Upper lobe of right lung (tissue), 1 donor: ENCODE measurements around the gene FTL. TPM values are rescaled to one million over a fixed set of nuclear protein-coding genes. Genes with fewer than 3 reads are reported as not detected.

Source experiments
- ATAC-seq: fragments of 200-7000 bp; cut with Tn5 transposase; one replicate; pipeline ENCODE4 v1.9.1; 2020; ENCODE audit warnings: mild to moderate bottlenecking, moderate library complexity
- DNase-seq: peaks from one replicate; pipeline ENCODE4 v3.0.0-alpha.2; 2020
- H3K27ac ChIP-seq: fragments of 200-600 bp; one replicate; pipeline ENCODE4 v1.8.0; 2022
- H3K27me3 ChIP-seq: fragments of 200-600 bp; one replicate; pipeline ENCODE4 v1.8.0; 2022; ENCODE audit warnings: mild to moderate bottlenecking
- H3K36me3 ChIP-seq: fragments of 200-600 bp; one replicate; pipeline ENCODE4 v1.8.0; 2022
- H3K4me1 ChIP-seq: fragments of 200-600 bp; one replicate; pipeline ENCODE4 v1.8.0; 2022
- H3K4me3 ChIP-seq: fragments of 200-600 bp; one replicate; pipeline ENCODE4 v1.8.0; 2022; ENCODE audit warnings: mild to moderate bottlenecking
- H3K9me3 ChIP-seq: fragments of 200-600 bp; one replicate; pipeline ENCODE4 v1.8.0; 2022
- CTCF ChIP-seq: fragments of 200-600 bp; IDR thresholded peaks from one replicate; pipeline ENCODE4 v1.8.0; 2022; ENCODE audit warnings: antibody characterized with exemption
- intact Hi-C: fragments of 100-400 bp; cut with DNase I; formaldehyde crosslinking; loops from one replicate; pipeline ENCODE4 v1.11.0; 2022
- total RNA-seq: library from RNA; stranded (reverse); fragmentation: NEBNext Ultra II Directional; extraction: Animal tissue kit (Norgen Biotek cat#: 25700); gene quantifications from one replicate; pipeline ENCODE4 v1.2.1, GENCODE V29; 2021
- donor health status: DM: no; HTN: yes; CAD: no; lungs with severe emphysema.

Gene FTL
- total RNA-seq, 1 donor from 2014 or later: 7,346 TPM

- Histone ChIP-seq H3K4me1 (peaks cover 20% of the 10 kb centered on the region), H3K9me3 (no peaks in the 10 kb centered on the region), H3K27me3 (no peaks in the 10 kb centered on the region), H3K4me3 (peak overlapping the region; percentile 80), H3K27ac (peak overlapping the region; percentile 95), H3K36me3 (peaks cover 3% of the 10 kb centered on the region)
- no peak for ATAC-seq
- no peak for DNase-seq
- no peak for TF ChIP-seq CTCF
- intact Hi-C loops: no loop called here
Observed at GRCh38 chr19:48994035-48994386, 28.9 kb downstream of the FTL start.

- peaks cover 8% of the 10 kb centered on the region for H3K4me1 ChIP-seq
- ATAC-seq: no peak
- peaks cover 7% of the 10 kb centered on the region for H3K36me3 ChIP-seq
- no peaks in the 10 kb centered on the region for H3K9me3 ChIP-seq
- H3K4me3 ChIP-seq: no peak overlapping the region
- no peak overlapping the region for H3K27ac ChIP-seq
- H3K27me3 ChIP-seq: no peaks in the 10 kb centered on the region
- no peak for DNase-seq
- intact Hi-C loops: no loop called here
- peak; percentile 48 for TF ChIP-seq CTCF
Observed at GRCh38 chr19:48997972-48998371, 32.9 kb downstream of the FTL start.

GRCh38 chr19:48999481-49000325 lies 34.6 kb downstream of the FTL start:
- no peaks in the 10 kb centered on the region for H3K9me3 ChIP-seq
- no peaks in the 10 kb centered on the region for H3K27me3 ChIP-seq
- H3K4me1 ChIP-seq: peaks cover 1% of the 10 kb centered on the region
- ATAC-seq (peak; percentile 83), DNase-seq (no peak)
- TF ChIP-seq CTCF: peak; percentile 54
- no peak overlapping the region for H3K4me3 ChIP-seq
- no peak overlapping the region for H3K27ac ChIP-seq
- peaks cover 22% of the 10 kb centered on the region for H3K36me3 ChIP-seq
- intact Hi-C loops: no loop called here

DNA sequence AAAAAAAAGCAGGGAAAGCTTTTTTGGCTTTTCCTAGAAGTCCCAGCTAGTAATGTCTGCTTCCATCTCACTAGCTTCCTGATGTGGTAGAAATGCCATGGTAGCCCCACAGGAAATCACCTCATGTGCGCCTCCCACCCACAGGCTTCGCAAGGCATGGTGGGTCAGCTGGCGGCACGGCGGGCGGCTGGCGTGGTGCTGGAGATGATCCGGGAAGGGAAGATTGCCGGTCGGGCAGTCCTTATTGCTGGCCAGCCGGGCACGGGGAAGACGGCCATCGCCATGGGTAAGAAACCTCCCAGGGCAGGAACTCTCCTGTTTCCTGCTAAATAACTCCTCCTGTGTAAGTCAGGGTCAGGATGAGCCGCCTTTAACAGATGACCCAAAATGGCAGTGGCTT lies 39.0 kb downstream of the FTL start:
- no peak for ATAC-seq
- no peak for DNase-seq
- TF ChIP-seq CTCF: no peak
- H3K36me3 ChIP-seq: peaks cover 57% of the 10 kb centered on the region
- intact Hi-C loops: no loop called here
- H3K27ac ChIP-seq: no peak overlapping the region
- H3K4me3 ChIP-seq: no peak overlapping the region
- H3K27me3 ChIP-seq: no peaks in the 10 kb centered on the region
- no peaks in the 10 kb centered on the region for H3K9me3 ChIP-seq
- H3K4me1 ChIP-seq: no peaks in the 10 kb centered on the region

DNA sequence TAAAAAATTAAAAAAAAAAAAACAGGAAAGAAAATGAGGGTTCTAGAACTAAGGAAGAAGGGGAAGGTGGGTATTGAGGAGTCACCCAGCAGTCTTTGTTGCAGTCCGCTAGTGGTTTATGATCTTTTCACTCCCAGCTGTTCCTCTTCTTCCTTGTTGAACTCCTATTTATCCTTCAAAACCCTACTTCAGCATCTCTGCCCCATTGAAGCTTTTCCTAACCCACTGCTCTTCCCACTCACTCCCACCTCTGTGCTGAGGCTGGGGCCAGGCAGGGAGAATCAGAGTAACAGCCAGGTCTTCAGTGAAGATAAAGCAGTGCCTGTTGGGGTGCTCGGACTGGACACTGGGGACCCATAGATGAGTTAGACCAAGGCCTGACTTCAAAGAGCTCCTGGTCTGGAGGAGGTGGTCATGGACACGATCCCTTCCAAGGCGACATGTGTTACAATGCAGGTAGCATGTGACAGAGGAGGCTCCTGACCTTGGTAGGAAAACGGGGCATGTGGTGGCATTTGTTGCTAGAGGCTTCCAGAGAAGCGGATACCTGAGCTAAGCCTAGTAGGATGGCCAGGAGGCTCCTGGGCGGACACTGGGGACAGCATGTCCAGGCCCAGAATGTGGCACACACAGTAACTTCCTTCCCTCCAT lies 40.0 kb downstream of the FTL start:
- H3K36me3 ChIP-seq: peaks cover 66% of the 10 kb centered on the region
- H3K27me3 ChIP-seq: no peaks in the 10 kb centered on the region
- intact Hi-C loops: no loop called here
- H3K4me3 ChIP-seq: no peak overlapping the region
- no peak for DNase-seq
- no peak overlapping the region for H3K27ac ChIP-seq
- no peaks in the 10 kb centered on the region for H3K9me3 ChIP-seq
- no peaks in the 10 kb centered on the region for H3K4me1 ChIP-seq
- no peak for ATAC-seq
- TF ChIP-seq CTCF: no peak
